Upper lobe of right lung (tissue), 1 donor: ENCODE results near the gene AMOTL2. TPM values are rescaled to one million over a fixed set of nuclear protein-coding genes. Genes with fewer than 3 reads are reported as not detected.

ENCODE experiments used
- ATAC-seq: fragments of 200-7000 bp; cut with Tn5 transposase; one replicate; pipeline ENCODE4 v1.9.1; 2020; ENCODE audit warnings: mild to moderate bottlenecking, moderate library complexity
- DNase-seq: peaks from one replicate; pipeline ENCODE4 v3.0.0-alpha.2; 2020
- H3K27ac ChIP-seq: fragments of 200-600 bp; one replicate; pipeline ENCODE4 v1.8.0; 2022
- H3K27me3 ChIP-seq: fragments of 200-600 bp; one replicate; pipeline ENCODE4 v1.8.0; 2022; ENCODE audit warnings: mild to moderate bottlenecking
- H3K36me3 ChIP-seq: fragments of 200-600 bp; one replicate; pipeline ENCODE4 v1.8.0; 2022
- H3K4me1 ChIP-seq: fragments of 200-600 bp; one replicate; pipeline ENCODE4 v1.8.0; 2022
- H3K4me3 ChIP-seq: fragments of 200-600 bp; one replicate; pipeline ENCODE4 v1.8.0; 2022; ENCODE audit warnings: mild to moderate bottlenecking
- H3K9me3 ChIP-seq: fragments of 200-600 bp; one replicate; pipeline ENCODE4 v1.8.0; 2022
- intact Hi-C: fragments of 100-400 bp; cut with DNase I; formaldehyde crosslinking; loops from one replicate; pipeline ENCODE4 v1.11.0; 2022
- total RNA-seq: library from RNA; stranded (reverse); fragmentation: NEBNext Ultra II Directional; extraction: Animal tissue kit (Norgen Biotek cat#: 25700); gene quantifications from one replicate; pipeline ENCODE4 v1.2.1, GENCODE V29; 2021
- TF ChIP-seq, protein P1 (sequence below): fragments of 200-600 bp; IDR thresholded peaks from one replicate; pipeline ENCODE4 v1.8.0; 2022; ENCODE audit warnings: antibody characterized with exemption
- donor health status: DM: no; HTN: yes; CAD: no; lungs with severe emphysema.

The AMOTL2 gene
- total RNA-seq, 1 donor from 2014 or later, result 119 TPM

DNA sequence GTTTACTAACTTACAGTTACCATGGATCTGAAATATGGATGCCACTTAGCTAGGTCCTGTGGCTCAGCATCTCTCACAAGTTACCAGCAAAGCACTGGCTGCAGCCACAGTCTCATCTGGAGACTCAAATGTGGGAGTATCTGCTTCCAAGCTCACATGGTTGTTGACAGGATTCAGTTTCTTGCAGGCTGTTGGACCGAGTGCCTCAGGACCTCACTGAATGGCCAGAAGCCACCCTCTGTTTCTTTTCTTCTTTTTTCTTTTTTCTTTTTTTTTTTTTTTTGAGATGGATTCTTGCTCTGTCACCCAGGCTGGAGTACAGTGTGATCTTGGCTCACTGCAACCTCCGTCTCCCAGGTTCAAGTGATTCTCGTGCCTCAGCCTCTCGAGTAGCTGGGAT lies 20.1 kb upstream of the AMOTL2 start:
- Histone ChIP-seq H3K4me1 (peaks cover 1% of the 10 kb centered on the region), H3K4me3 (no peak overlapping the region), H3K36me3 (no peaks in the 10 kb centered on the region), H3K27ac (no peak overlapping the region), H3K9me3 (no peaks in the 10 kb centered on the region), H3K27me3 (no peaks in the 10 kb centered on the region)
- TF ChIP-seq, protein P1, sequence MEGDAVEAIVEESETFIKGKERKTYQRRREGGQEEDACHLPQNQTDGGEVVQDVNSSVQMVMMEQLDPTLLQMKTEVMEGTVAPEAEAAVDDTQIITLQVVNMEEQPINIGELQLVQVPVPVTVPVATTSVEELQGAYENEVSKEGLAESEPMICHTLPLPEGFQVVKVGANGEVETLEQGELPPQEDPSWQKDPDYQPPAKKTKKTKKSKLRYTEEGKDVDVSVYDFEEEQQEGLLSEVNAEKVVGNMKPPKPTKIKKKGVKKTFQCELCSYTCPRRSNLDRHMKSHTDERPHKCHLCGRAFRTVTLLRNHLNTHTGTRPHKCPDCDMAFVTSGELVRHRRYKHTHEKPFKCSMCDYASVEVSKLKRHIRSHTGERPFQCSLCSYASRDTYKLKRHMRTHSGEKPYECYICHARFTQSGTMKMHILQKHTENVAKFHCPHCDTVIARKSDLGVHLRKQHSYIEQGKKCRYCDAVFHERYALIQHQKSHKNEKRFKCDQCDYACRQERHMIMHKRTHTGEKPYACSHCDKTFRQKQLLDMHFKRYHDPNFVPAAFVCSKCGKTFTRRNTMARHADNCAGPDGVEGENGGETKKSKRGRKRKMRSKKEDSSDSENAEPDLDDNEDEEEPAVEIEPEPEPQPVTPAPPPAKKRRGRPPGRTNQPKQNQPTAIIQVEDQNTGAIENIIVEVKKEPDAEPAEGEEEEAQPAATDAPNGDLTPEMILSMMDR, result no peak
- ATAC-seq (no peak), DNase-seq (no peak)
- intact Hi-C loops, result no loop called here

DNA sequence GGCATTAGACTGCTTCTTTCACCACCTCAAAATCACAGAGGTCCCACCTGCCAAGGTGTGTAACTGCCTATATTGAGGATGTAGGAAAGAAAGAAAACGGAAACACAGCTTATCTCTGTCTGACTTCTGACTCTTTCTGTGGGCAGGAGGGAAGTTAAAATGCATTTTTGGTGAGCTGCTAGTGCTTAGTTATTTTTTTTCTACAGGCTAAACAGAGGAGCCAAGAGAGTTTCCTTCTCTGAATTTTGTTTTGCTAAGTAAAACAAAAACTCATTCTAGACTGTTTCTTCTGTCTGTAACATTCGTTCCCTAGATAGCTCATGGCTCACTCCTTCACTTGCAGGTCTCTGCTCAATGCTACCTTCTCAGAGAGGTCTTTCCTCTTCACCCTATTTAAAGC lies 18.8 kb upstream of the AMOTL2 start:
- intact Hi-C loops, result no loop called here
- TF ChIP-seq, protein P1, result no peak
- no peaks in the 10 kb centered on the region for H3K36me3 ChIP-seq
- DNase-seq (no peak), ATAC-seq (no peak)
- no peaks in the 10 kb centered on the region for H3K27me3 ChIP-seq
- peak overlapping the region; percentile 6 for H3K27ac ChIP-seq
- no peak overlapping the region for H3K4me3 ChIP-seq
- no peaks in the 10 kb centered on the region for H3K9me3 ChIP-seq
- peaks cover 8% of the 10 kb centered on the region for H3K4me1 ChIP-seq

DNA sequence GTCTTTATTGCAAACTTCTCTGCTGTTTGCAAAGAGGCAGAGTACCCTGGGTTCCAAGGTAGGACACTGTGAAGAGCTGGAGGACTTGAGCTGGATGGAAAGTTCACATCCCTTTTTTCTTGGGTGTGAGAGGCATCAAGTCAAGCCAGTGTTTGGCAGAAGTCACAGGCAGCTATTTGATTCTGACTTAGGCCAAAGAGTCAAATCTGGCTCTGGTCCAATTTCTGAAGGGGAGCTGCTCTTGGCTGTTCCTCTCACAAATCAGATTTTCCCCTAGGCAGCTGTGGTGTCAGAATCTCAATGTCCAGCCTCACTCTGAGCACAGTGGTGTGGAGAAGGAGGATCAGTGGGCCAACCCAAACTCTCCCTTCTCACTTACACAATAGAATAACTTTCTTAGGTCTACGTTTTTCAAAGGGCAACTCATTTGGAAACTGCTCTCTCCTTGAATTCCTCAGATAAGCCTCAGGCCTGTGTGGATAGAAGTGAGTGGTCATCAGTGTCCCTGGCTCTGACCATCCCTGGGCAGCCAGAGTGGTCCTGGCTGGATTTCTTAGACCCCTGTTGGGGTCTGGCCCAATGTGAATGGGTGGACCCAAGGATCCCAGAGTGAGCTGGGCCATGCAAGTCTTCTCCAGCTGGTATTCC lies 18.2 kb upstream of the AMOTL2 start:
- Histone ChIP-seq H3K4me3 (no peak overlapping the region), H3K27me3 (no peaks in the 10 kb centered on the region), H3K36me3 (no peaks in the 10 kb centered on the region), H3K9me3 (no peaks in the 10 kb centered on the region), H3K4me1 (peaks cover 8% of the 10 kb centered on the region), H3K27ac (peak overlapping the region; percentile 6)
- ATAC-seq (peak; percentile 41), DNase-seq (no peak)
- TF ChIP-seq, protein P1, result no peak
- intact Hi-C loops, result no loop called here

DNA sequence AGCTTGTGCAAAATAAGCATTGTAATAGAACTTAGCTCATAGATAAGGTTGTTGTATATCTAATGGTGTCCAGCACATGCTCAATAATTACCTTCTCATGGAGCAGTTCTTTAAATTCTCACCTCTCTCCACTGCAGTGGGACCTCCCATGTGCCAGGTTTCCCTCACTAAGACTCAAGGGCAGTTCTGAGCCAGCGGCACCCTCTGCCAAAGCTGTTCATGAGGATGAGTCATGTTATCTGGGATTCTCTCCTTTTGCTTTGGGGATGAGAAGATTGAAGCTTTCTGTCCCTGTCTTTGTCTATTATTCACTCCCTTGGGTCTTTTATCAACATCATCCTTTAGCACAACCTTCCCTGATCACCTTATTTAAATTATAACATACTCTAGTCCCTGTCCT lies 15.6 kb upstream of the AMOTL2 start:
- DNase-seq (no peak), ATAC-seq (no peak)
- TF ChIP-seq, protein P1, result no peak
- Histone ChIP-seq H3K4me1 (peaks cover 8% of the 10 kb centered on the region), H3K27me3 (no peaks in the 10 kb centered on the region), H3K9me3 (no peaks in the 10 kb centered on the region), H3K27ac (no peak overlapping the region), H3K4me3 (no peak overlapping the region), H3K36me3 (no peaks in the 10 kb centered on the region)
- intact Hi-C loops, result no loop called here

DNA sequence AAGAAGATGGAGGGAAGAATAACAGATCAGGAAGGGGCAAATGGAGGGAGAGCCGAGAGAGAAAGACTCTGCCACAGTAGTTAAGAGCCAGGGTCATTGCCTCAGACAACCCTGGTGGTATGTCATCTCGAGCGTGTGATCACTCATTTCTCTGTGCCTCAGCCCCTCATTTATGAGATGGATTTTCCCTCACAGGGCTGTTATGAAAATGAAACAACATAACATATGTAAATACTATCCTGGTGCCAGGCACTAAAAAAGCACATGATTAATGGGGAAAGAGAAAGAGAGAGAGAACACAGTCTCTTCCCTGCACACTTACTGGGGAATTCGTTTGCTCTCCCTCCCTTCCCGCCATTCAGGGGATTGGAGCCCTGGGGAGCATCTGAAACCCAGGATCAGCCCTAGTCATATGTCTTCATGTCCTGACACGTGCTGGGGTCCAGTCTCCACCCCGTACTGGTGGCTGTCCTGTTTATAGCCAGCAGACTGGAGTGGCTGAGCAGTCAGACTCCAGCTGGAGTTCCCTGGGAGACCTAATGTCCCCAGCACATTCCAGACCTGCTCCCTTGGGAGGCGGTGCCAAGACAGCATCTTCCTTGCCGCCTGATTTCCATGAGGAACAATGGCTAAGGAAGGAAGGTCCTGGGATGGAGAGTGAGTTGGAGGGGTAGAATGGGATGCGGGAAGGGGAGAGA lies 14.7 kb upstream of the AMOTL2 start:
- H3K27ac ChIP-seq, result no peak overlapping the region
- TF ChIP-seq, protein P1, result no peak
- H3K27me3 ChIP-seq, result no peaks in the 10 kb centered on the region
- H3K9me3 ChIP-seq, result no peaks in the 10 kb centered on the region
- H3K36me3 ChIP-seq, result no peaks in the 10 kb centered on the region
- intact Hi-C loops, result no loop called here
- DNase-seq (no peak), ATAC-seq (peak; percentile 21)
- H3K4me3 ChIP-seq, result no peak overlapping the region
- peaks cover 8% of the 10 kb centered on the region for H3K4me1 ChIP-seq
